Bronchial epithelial cell (primary cell): ENCODE data around the gene KLF15. TPM values are rescaled to one million over a fixed set of nuclear protein-coding genes. Genes with fewer than 3 reads are reported as not detected.

Experiments
- DNase-seq: peaks from one replicate; pipeline ENCODE4 v3.0.0-alpha.2; 2010; ENCODE audit warnings: low read depth
- FAIRE-seq: peaks from 2 replicates; lab custom pipeline; 2011; peaks lifted over from hg19 to GRCh38; lab: Jason Lieb, UNC
- H3K27me3 ChIP-seq: 2 replicates; pipeline ENCODE4 v1.5.1; 2011; ENCODE audit warnings: low read length; ENCODE audit not compliant: control insufficient read depth, insufficient read depth
- H3K36me3 ChIP-seq: 2 replicates; pipeline ENCODE4 v1.5.1; 2011; ENCODE audit warnings: low read length; ENCODE audit not compliant: control insufficient read depth, insufficient read depth
- H3K4me3 ChIP-seq: 2 replicates; pipeline ENCODE4 v1.5.1; 2011; ENCODE audit warnings: mild to moderate bottlenecking, low read depth, low read length, control low read depth
- CTCF ChIP-seq: IDR thresholded peaks from 2 replicates; pipeline ENCODE4 v1.5.1; 2011; ENCODE audit warnings: mild to moderate bottlenecking, moderate library complexity, low read length, control low read depth, inconsistent platforms; ENCODE audit not compliant: insufficient read depth, severe bottlenecking
- total RNA-seq: library from RNA; depleted of rRNA; stranded (reverse); fragments of >200 nt; gene quantifications from 2 replicates; pipeline ENCODE4 v1.2.1, GENCODE V29; 2014

The KLF15 gene
- total RNA-seq, 1 donor from 2014 or later: 3.4 TPM

DNA sequence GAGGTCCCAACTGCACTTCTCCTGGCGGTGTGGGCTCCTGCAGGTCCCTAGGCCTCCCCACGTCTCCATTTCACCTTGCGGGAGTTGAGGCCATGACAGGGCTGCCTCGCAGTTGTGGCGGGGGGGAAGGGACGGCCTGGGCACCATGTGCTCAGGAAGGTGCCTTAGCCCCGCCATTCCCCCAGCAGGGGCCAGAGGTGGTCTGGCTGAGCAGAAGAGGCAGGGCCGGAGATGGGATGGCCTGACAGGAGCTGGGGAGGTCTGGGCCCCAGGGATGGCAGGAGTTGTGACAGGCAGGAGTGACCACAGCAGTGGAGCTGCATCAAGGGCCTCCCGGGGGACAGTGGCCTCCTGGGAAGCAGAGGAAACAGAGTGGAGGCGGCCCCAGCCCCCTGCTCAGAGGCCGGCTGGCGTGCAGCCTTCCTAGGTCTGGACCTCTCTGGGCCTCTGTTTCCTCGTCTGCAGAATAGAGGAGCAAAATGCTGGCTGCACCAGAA is 18.7 kb upstream of the KLF15 start:
- Histone ChIP-seq H3K27me3 (no peaks in the 10 kb centered on the region), H3K4me3 (no peak overlapping the region), H3K36me3 (no peaks in the 10 kb centered on the region)
- TF ChIP-seq CTCF: no peak
- DNase-seq (no peak), FAIRE-seq (no peak)

- no peak for DNase-seq
- peak; percentile 7 for FAIRE-seq
- H3K36me3 ChIP-seq: no peaks in the 10 kb centered on the region
- no peak for TF ChIP-seq CTCF
- H3K27me3 ChIP-seq: no peaks in the 10 kb centered on the region
- H3K4me3 ChIP-seq: no peak overlapping the region
These were observed 16.7 kb upstream of the KLF15 start for GRCh38 chr3:126373682-126374601.

GRCh38 chr3:126373146-126373613 is 16.0 kb upstream of the KLF15 start:
- no peaks in the 10 kb centered on the region for H3K36me3 ChIP-seq
- no peak for DNase-seq
- TF ChIP-seq CTCF: no peak
- H3K27me3 ChIP-seq: no peaks in the 10 kb centered on the region
- no peak for FAIRE-seq
- no peak overlapping the region for H3K4me3 ChIP-seq

DNA sequence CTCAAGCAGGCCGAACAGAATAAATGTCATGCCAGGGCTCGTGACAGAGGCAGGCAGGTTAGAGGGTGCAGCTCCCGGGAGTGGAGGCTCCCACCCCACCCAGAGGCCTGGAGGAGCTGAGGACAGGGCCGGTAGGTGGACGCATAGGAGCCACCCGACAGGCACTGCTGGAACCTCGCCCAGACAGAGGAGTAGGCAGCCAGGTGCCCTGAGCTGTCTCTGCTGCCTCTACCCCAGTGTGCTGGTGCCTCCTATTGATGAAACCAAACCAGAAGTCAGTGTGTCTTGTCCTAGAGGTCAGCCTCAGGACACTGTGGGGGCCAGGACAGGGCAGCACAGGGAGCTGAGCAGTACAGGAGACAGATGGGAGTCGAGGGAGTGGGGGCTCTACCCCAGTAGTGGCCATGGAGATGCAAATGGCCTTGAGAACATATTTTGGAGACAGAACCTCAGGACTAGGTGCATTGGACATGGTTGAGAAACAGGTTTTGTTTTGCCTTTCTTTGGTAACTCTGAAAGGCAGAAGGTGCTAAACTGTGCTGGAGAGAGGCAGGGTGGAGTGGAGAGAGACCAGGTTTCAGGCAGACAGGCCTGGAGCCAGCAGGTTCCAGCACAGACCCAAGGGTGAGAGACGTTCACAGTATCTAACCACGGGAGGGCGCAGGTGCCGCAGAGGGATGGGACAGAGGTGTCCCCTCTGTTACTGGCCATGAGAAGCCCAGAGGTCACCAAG is 15.4 kb upstream of the KLF15 start:
- FAIRE-seq (no peak), DNase-seq (no peak)
- H3K27me3 ChIP-seq: no peaks in the 10 kb centered on the region
- no peak overlapping the region for H3K4me3 ChIP-seq
- no peak for TF ChIP-seq CTCF
- no peaks in the 10 kb centered on the region for H3K36me3 ChIP-seq

DNA sequence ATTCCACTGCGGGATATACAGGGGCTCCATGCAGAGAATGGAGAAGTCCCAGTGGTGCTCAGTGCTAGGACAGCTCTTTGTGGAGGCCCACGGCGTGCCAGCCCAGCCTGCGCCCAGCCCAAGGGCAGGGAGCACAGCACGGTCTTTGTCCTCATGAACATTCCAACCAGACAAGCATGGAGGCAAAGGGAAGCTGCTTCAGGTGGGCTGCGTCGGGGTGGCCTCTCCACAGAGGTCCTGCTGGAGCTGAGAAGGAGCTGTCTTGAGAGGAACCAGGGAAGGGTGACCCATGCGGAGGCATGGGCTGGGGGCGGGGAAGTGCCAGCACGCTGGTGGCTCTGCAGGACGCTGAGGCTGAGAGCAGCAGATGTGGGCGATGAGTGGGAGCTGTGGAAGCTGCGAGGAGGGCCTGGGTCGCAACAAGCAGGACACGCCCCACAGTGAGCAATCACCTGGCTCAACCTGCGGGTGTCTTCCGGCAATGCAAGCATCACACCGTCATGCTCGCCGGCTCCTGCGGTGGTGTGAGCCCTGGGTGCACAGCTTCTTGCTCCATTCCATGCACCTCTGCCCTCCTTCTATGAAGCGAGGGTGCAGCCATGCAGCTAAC is 14.0 kb upstream of the KLF15 start:
- DNase-seq: no peak
- FAIRE-seq: no peak
- TF ChIP-seq CTCF: no peak

More for the DNA sequence above, 14.0 kb upstream of the KLF15 start:
- Histone ChIP-seq H3K36me3 (no peaks in the 10 kb centered on the region), H3K27me3 (no peaks in the 10 kb centered on the region), H3K4me3 (no peak overlapping the region)
